GM21360 (cell line): Measurements from ENCODE around the gene CCDC170.
"Not testable (repeated sequence)": the region's sequence is repeated elsewhere in the genome, so short reads cannot be mapped to it uniquely, and the experiment has no call there.

Experiments used
- ATAC-seq: cut with Tn5 transposase; IDR thresholded peaks from one replicate; pipeline ENCODE4 v1.9.1; 2021; ENCODE audit warnings: mild to moderate bottlenecking, moderate library complexity; ENCODE audit not compliant: unreplicated experiment

Gene CCDC170

GRCh38 chr6:151493804-151494234 is at the start of gene CCDC170:
CCDC170 (plus strand) TSS chr6:151494017; CDS start chr6:151494129, 112 bp downstream.
- no peak for ATAC-seq

GRCh38 chr6:151445482-151445881 is 48.3 kb upstream of the CCDC170 start:
- ATAC-seq: no peak

- ATAC-seq: no peak
Observed at GRCh38 chr6:151447237-151447636, 46.6 kb upstream of the CCDC170 start.

DNA sequence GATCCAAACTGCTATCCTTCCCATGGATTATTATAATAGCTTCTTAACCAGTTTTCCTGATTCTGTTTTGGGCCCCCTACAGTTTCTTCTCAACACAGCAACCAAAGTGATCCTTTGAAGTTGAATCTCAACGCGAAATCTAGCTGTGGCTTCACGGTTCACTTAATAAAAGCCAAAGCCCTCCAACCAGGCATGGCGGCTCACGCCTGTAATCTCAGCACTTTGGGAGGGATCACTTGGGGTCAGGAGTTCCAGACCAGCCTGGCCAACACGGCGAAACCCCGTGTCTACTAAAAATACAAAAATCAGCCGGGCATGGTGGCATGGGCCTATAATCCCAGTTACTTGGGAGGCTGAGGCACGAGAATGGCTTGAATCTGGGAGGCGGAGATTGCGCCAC is 45.2 kb upstream of the CCDC170 start:
- no peak for ATAC-seq

- ATAC-seq: not testable (repeated sequence)
Observed at GRCh38 chr6:151450928-151451327, 42.9 kb upstream of the CCDC170 start.

GRCh38 chr6:151451417-151451949 is 42.3 kb upstream of the CCDC170 start:
- no peak for ATAC-seq

- ATAC-seq: peak; percentile 98
Observed at GRCh38 chr6:151451950-151452749, 41.7 kb upstream of the CCDC170 start, which contains the start of gene RMND1. RMND1 (minus strand) TSS chr6:151452126; CDS start chr6:151445811, 6,315 bp downstream.

DNA sequence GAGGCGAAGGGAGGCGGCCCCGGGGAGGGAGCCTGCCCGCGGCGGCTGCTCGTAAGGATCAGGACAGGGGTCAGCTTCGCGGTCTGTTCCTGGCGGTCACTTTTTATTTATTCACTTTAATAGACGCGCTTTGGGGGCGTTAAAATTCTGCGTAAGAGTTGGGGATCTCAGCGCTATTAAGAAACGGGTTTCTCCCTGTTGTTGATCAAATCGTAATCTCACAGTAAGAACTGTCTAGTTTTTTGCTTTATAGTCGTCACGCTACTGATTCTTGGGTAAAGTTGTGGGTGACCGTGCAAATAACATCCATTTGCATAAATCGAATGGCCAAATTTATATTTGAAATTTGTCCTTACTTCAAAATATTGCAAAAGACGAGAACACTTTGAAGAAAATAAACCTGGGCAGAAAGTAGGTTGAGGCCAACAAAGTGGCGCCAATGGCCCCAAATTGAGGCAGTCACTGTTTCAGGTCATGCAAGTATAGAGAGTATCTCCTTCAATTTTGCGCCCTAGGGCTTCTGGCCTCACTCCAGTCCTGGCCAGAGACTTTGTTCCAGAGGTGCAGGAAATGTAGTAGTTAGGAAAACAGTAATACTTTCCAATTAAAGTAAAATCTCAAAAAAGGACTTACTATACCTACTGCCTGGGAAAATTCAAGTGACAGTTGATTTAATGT is 40.9 kb upstream of the CCDC170 start:
- ATAC-seq: no peak

- ATAC-seq: not testable (repeated sequence)
Observed at GRCh38 chr6:151455751-151456398, 37.9 kb upstream of the CCDC170 start.

GRCh38 chr6:151461673-151462072 is 32.1 kb upstream of the CCDC170 start:
- ATAC-seq: no peak

- ATAC-seq: no peak
Observed at GRCh38 chr6:151464702-151465101, 29.1 kb upstream of the CCDC170 start.

DNA sequence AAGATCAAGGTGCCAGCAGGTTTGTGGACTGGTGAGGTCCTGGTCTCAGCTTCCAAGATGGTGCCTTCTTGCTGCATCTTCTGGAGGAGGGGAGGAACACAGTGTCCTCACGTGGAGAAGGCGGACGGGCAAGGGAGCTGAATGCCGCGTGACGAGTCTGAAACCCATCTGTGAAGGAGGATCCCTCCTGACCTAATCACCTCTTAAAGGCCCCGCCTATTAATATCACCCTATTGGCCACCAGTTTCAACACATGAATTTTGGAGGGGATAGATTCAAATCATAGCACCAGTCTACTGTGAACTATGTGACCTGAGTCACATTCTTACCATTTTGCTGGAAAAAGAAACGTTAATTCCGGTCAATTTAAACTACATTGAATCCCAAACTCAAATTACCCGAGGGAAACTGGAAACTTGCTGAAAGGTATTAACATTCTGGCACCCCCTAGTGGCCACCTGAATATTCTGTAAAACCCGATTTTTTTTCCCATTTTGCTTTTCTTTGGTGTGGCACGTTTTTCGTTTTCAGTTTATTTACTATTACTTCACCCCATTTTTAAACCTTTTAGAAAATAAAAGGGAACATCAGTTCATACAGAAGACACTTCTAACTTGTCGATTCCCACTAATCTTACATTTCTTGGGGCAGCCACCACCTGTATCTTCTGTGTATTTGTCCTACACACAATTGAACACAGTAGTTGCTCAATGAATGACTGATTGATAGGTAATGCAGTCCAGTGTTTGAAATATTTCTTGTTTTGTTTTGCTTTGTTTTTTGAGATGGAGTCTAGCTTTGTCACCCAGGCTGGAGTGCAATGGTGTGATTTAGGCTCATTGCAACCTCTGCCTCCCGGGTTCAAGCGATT is 17.9 kb upstream of the CCDC170 start:
- ATAC-seq: peak; percentile 87

- no peak for ATAC-seq
Observed at GRCh38 chr6:151477726-151478125, 16.1 kb upstream of the CCDC170 start.

DNA sequence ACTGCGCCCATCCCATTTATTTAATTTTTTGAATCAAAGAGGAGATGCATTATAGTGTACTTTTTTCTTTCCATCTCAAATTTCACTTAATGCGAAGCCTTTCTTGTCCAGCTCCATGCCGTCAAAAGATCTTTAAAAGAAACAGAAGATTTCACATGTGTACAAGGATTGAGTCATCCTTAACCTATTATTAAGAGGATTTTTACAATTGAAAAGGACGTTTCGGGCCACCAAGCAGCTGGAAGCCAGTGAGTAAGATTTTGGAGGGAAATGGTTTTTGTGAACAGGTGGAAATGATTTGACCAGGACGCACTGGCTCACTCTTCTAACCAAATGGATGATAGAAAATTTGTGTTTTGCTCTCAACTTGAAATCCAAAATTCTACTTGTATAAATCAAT is 15.1 kb upstream of the CCDC170 start:
- no peak for ATAC-seq

DNA sequence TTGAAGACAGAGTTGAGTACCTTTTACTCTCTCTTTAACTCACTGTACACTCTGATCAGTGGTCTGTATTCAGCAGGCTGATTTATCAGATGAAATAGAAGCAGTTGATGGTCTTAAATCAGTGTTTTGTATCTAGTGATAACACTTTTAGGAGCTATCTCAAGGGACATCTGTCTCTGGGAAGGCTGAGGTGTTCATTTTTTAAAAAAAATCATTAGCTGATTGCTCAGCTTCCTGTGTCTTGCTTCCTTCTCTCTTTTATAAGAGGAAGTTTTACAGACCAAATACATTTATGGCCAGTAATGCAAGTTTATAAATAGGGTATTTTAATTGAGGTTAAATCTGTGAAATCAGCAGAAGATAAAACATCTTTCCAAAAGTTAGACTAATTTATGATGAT is 12.0 kb upstream of the CCDC170 start:
- peak; percentile 26 for ATAC-seq

GRCh38 chr6:151482290-151482689 is 11.5 kb upstream of the CCDC170 start:
- peak; percentile 68 for ATAC-seq

- ATAC-seq: no peak
Observed at GRCh38 chr6:151483994-151484393, 9.8 kb upstream of the CCDC170 start.

- no peak for ATAC-seq
Observed at GRCh38 chr6:151488226-151488625, 5.6 kb upstream of the CCDC170 start.

- no peak for ATAC-seq
Observed at GRCh38 chr6:151490996-151491395, 2.8 kb upstream of the CCDC170 start.

DNA sequence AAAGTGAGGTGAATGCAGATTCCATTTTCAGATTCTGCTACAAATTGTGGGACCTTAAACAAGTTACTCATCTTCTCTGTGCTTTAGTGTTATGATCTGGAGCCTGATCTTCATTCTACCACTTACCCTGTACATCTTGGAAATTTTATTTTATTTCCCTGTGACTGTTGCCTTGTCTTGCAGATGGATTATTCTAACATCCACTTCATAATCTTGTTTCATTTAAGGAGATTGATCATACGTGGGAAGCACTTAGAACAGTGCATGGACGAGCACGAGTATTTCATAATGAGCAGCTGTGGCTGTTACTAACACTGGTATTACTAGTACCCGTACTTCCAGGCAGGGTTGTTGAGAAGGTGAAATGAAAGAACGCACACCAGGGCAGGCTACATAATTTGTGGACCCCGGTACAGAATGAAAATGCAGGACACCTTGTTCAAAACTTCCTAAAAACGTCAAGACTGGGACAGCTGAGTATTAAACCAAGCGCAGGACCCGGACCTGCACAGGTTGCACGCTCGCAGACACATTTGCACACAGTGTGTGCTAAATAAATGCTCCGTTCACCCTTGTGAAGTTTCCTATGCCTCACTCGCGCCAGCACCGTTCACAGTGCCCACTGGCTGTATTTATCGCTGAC is 535 bp upstream of the CCDC170 start:
- no peak for ATAC-seq
